Loucy (cell line): ENCODE measurements around the gene PTH2.

Experiments used
- H2AFZ ChIP-seq: fragments of 200-600 bp; sonication (generic); 2 replicates; pipeline ENCODE4 v1.6.0; 2016; ENCODE audit warnings: antibody characterized with exemption, mild to moderate bottlenecking, low read length, moderate library complexity
- H3F3A ChIP-seq: fragments of 200-600 bp; 2 replicates; pipeline ENCODE4 v1.6.0; 2016; ENCODE audit warnings: antibody characterized with exemption, low read depth, mild to moderate bottlenecking
- H3K27me3 ChIP-seq: fragments of 200-600 bp; sonication (generic); 2 replicates; pipeline ENCODE4 v1.6.1; 2014; ENCODE audit warnings: low read length, mild to moderate bottlenecking; ENCODE audit not compliant: insufficient read depth, poor library complexity, severe bottlenecking
- H3K36me3 ChIP-seq: fragments of 200-600 bp; sonication (generic); 2 replicates; pipeline ENCODE4 v1.6.1; 2016; ENCODE audit warnings: low read length; ENCODE audit not compliant: insufficient read depth
- H3K4me1 ChIP-seq: fragments of 200-600 bp; sonication (generic); 2 replicates; pipeline ENCODE4 v1.5.1; 2014; ENCODE audit warnings: low read length, mild to moderate bottlenecking; ENCODE audit not compliant: insufficient read depth, poor library complexity, severe bottlenecking
- H3K4me2 ChIP-seq: fragments of 200-600 bp; sonication (generic); 2 replicates; pipeline ENCODE4 v1.6.0; 2014; ENCODE audit warnings: antibody characterized with exemption, low read length, low read depth, mild to moderate bottlenecking; ENCODE audit not compliant: poor library complexity, severe bottlenecking
- H3K4me3 ChIP-seq: fragments of 200-600 bp; sonication (generic); 2 replicates; pipeline ENCODE4 v1.5.1; 2014; ENCODE audit warnings: low read length, mild to moderate bottlenecking, mixed read lengths; ENCODE audit not compliant: poor library complexity, severe bottlenecking
- H3K79me2 ChIP-seq: fragments of 200-600 bp; sonication (generic); 2 replicates; pipeline ENCODE4 v1.6.1; 2014; ENCODE audit warnings: low read length; ENCODE audit not compliant: insufficient read depth
- H3K9ac ChIP-seq: fragments of 200-600 bp; sonication (generic); 2 replicates; pipeline ENCODE4 v1.6.0; 2014; ENCODE audit warnings: mild to moderate bottlenecking, low read depth, low read length, moderate library complexity; ENCODE audit not compliant: poor library complexity, severe bottlenecking
- H3K9me2 ChIP-seq: fragments of 200-600 bp; sonication (generic); replicated peaks from 2 replicates; pipeline ENCODE4 v1.6.1; 2016; ENCODE audit warnings: low read depth, low read length, mixed read lengths
- H3K9me3 ChIP-seq: fragments of 200-600 bp; sonication (generic); 2 replicates; pipeline ENCODE4 v1.6.1; 2014; ENCODE audit warnings: mild to moderate bottlenecking, antibody characterized with exemption, low read length, low read depth; ENCODE audit not compliant: insufficient read depth
- H4K20me1 ChIP-seq: fragments of 200-600 bp; sonication (generic); 2 replicates; pipeline ENCODE4 v1.6.0; 2014; ENCODE audit warnings: antibody characterized with exemption, low read length, mild to moderate bottlenecking; ENCODE audit not compliant: insufficient read depth, poor library complexity, severe bottlenecking
- EZH2phosphoT487 ChIP-seq: fragments of 200-600 bp; IDR thresholded peaks from 2 replicates; pipeline ENCODE4 v1.6.1; 2018; ENCODE audit warnings: antibody characterized with exemption, mild to moderate bottlenecking, moderate library complexity, borderline replicate concordance
- TF ChIP-seq, protein P1 (sequence below): fragments of 200-600 bp; sonication (generic); conservative IDR thresholded peaks from 2 replicates; pipeline ENCODE4 v1.5.1; 2014; ENCODE audit warnings: mild to moderate bottlenecking, antibody characterized with exemption, low read length

The PTH2 gene

DNA sequence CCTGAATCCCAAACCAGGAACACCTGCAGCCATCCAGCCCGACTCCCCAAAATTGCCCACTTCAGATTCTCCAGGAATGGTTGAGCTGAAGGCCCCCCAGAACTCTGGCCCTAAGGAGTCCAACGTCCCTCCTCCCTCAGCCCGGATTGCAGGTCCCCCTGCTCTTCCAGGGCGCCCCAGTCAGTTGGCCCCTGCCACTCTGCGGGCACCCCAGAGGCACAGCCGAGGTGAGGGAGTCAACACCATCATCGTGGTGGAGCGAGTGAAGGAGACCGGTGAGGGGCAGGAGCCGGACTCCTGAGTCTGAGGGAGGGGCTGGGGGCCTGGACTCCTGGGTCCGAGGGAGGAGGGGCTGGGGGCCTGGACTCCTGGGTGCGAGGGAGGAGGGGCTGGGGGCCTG, 4.1 kb upstream of the PTH2 start:
- H3K27me3 ChIP-seq, result no peaks in the 10 kb centered on the region
- H3K9me2 ChIP-seq, result no peaks in the 10 kb centered on the region
- H3K4me1 ChIP-seq, result peaks cover 35% of the 10 kb centered on the region
- no peaks in the 10 kb centered on the region for H3F3A ChIP-seq
- H3K4me2 ChIP-seq, result no peak overlapping the region
- no peaks in the 10 kb centered on the region for H3K9me3 ChIP-seq
- H3K36me3 ChIP-seq, result no peaks in the 10 kb centered on the region
- no peaks in the 10 kb centered on the region for H4K20me1 ChIP-seq
- no peak overlapping the region for H3K9ac ChIP-seq
- no peak overlapping the region for H3K4me3 ChIP-seq
- TF ChIP-seq, protein P1, sequence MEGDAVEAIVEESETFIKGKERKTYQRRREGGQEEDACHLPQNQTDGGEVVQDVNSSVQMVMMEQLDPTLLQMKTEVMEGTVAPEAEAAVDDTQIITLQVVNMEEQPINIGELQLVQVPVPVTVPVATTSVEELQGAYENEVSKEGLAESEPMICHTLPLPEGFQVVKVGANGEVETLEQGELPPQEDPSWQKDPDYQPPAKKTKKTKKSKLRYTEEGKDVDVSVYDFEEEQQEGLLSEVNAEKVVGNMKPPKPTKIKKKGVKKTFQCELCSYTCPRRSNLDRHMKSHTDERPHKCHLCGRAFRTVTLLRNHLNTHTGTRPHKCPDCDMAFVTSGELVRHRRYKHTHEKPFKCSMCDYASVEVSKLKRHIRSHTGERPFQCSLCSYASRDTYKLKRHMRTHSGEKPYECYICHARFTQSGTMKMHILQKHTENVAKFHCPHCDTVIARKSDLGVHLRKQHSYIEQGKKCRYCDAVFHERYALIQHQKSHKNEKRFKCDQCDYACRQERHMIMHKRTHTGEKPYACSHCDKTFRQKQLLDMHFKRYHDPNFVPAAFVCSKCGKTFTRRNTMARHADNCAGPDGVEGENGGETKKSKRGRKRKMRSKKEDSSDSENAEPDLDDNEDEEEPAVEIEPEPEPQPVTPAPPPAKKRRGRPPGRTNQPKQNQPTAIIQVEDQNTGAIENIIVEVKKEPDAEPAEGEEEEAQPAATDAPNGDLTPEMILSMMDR, result no peak
- TF ChIP-seq EZH2phosphoT487, result no peak
- no peak overlapping the region for H2AFZ ChIP-seq
- H3K79me2 ChIP-seq, result no peaks in the 10 kb centered on the region

DNA sequence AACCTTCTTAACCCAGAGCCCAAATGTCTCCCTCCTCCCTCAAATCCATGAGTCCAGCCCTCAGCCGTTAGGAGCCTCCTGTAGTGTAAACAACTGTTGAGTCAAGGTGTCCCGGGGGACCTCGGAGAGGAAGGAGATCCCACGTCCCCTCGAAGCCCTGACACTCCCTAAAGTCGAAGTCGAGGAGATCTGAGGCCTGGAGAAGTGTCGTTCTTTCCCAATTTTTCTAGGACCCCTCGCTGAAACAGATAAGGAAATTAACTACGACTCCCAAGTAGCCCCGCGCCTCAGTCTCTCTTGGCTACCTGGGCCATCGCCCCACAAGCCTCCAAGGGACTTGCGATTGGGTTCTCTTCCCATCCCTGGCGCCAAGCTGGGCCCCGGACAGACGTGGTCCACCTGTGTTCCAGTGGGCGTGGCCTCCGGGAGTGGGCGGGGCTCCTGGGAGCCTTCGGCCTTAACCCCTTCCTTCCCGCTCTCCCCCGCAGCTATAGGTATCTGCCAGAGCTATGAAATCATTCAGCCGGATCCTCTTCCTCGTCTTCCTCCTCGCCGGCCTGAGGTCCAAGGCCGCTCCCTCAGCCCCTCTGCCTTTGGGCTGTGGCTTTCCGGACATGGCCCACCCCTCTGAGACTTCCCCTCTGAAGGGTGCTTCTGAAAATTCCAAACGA, 2.8 kb upstream of the PTH2 start:
- Histone ChIP-seq H3K4me2 (no peak overlapping the region), H3K9me2 (no peaks in the 10 kb centered on the region), H3K27me3 (no peaks in the 10 kb centered on the region), H4K20me1 (no peaks in the 10 kb centered on the region), H3K9ac (no peak overlapping the region), H2AFZ (no peak overlapping the region), H3K36me3 (no peaks in the 10 kb centered on the region), H3K4me3 (no peak overlapping the region), H3K9me3 (no peaks in the 10 kb centered on the region), H3F3A (no peaks in the 10 kb centered on the region), H3K4me1 (peaks cover 35% of the 10 kb centered on the region), H3K79me2 (no peaks in the 10 kb centered on the region)
- TF ChIP-seq EZH2phosphoT487, result no peak
- TF ChIP-seq, protein P1, result no peak

DNA sequence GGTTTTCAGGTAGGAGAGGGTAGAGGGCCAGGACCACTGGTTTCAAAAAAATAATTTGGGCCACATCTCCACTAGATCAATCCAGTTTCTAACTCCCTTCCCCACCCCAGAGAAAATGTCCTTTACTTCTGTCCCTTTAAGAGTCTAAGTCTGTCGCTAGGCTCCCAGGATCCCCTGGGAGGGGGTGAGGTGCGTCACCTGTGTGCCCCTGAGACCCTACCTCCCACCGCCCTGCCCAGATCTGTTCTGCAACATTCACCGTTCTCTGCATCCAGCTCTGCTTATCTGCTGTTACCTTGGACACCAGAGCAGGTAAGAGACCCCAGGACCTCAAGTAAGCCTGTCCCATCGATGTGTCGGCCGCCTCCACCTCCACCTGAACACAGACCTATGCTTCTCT, 1.9 kb upstream of the PTH2 start, which contains the start of gene GFY:
GFY (plus strand) TSS at position 211 of the 400 bp plus-strand sequence. CDS start 1,043 bp downstream, outside the sequence.
- no peaks in the 10 kb centered on the region for H3K9me2 ChIP-seq
- no peaks in the 10 kb centered on the region for H3K9me3 ChIP-seq
- H2AFZ ChIP-seq, result no peak within 1 kb of the TSS
- H3K4me3 ChIP-seq, result peak within 1 kb of the TSS; percentile 50
- H3K4me1 ChIP-seq, result peaks cover 31% of the 10 kb centered on the region
- H3F3A ChIP-seq, result no peaks in the 10 kb centered on the region
- H3K36me3 ChIP-seq, result no peaks in the 10 kb centered on the region
- H3K9ac ChIP-seq, result peak within 1 kb of the TSS; percentile 50
- H4K20me1 ChIP-seq, result no peaks in the 10 kb centered on the region
- no peaks in the 10 kb centered on the region for H3K27me3 ChIP-seq
- TF ChIP-seq EZH2phosphoT487, result no peak
- TF ChIP-seq, protein P1, result no peak
- H3K79me2 ChIP-seq, result no peaks in the 10 kb centered on the region
- peak within 1 kb of the TSS; percentile 68 for H3K4me2 ChIP-seq
